ENCODE measurements around the gene PPP1R14C.
"Not testable (repeated sequence)": the region's sequence is repeated elsewhere in the genome, so short reads cannot be mapped to it uniquely, and the experiment has no call there.

GRCh38 chr6:150187433-150187832, 44.6 kb downstream of the PPP1R14C start:
- TF ChIP-seq, protein P1, sequence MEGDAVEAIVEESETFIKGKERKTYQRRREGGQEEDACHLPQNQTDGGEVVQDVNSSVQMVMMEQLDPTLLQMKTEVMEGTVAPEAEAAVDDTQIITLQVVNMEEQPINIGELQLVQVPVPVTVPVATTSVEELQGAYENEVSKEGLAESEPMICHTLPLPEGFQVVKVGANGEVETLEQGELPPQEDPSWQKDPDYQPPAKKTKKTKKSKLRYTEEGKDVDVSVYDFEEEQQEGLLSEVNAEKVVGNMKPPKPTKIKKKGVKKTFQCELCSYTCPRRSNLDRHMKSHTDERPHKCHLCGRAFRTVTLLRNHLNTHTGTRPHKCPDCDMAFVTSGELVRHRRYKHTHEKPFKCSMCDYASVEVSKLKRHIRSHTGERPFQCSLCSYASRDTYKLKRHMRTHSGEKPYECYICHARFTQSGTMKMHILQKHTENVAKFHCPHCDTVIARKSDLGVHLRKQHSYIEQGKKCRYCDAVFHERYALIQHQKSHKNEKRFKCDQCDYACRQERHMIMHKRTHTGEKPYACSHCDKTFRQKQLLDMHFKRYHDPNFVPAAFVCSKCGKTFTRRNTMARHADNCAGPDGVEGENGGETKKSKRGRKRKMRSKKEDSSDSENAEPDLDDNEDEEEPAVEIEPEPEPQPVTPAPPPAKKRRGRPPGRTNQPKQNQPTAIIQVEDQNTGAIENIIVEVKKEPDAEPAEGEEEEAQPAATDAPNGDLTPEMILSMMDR (IDR thresholded peaks at IDR 0.05) = not testable (repeated sequence)
- not testable (repeated sequence) for TF ChIP-seq SMC3 (IDR thresholded peaks at IDR 0.05); MYC (IDR thresholded peaks at IDR 0.05; ENCODE audit: borderline replicate concordance, low read length)
